Trophoblast cell (in vitro differentiated cells and primary cell): Measurements from ENCODE around the gene TUB.

Experiments
- DNase-seq, 2 donors: peaks; one replicate each; pipeline ENCODE4 v3.0.0-alpha.2; 2016
- H2AFZ ChIP-seq: 2 replicates; pipeline ENCODE4 v1.6.1; 2013; ENCODE audit warnings: low read length, moderate library complexity, mild to moderate bottlenecking; ENCODE audit not compliant: insufficient read depth, poor library complexity
- H2AK5ac ChIP-seq: 2 replicates; pipeline ENCODE4 v1.6.1; 2013; ENCODE audit warnings: mild to moderate bottlenecking, low read length
- H2BK120ac ChIP-seq: 2 replicates; pipeline ENCODE4 v1.6.1; 2013; ENCODE audit warnings: low read length, mild to moderate bottlenecking, moderate library complexity; ENCODE audit not compliant: insufficient read depth, poor library complexity
- H2BK12ac ChIP-seq: 2 replicates; pipeline ENCODE4 v1.6.1; 2013; ENCODE audit warnings: mild to moderate bottlenecking, low read length, moderate library complexity
- H2BK5ac ChIP-seq: 2 replicates; pipeline ENCODE4 v1.6.1; 2013; ENCODE audit warnings: low read length, low read depth, moderate library complexity, mild to moderate bottlenecking; ENCODE audit not compliant: poor library complexity
- H3K14ac ChIP-seq: 2 replicates; pipeline ENCODE4 v1.6.1; 2013; ENCODE audit warnings: mild to moderate bottlenecking, low read length
- H3K18ac ChIP-seq: 2 replicates; pipeline ENCODE4 v1.6.1; 2013; ENCODE audit warnings: mild to moderate bottlenecking, low read length
- H3K23ac ChIP-seq: 2 replicates; pipeline ENCODE4 v1.6.1; 2013; ENCODE audit warnings: low read length
- H3K27ac ChIP-seq: 2 replicates; pipeline ENCODE4 v1.5.1; 2013; ENCODE audit warnings: low read depth, mild to moderate bottlenecking, inconsistent platforms, low read length, moderate library complexity
- H3K27me3 ChIP-seq: 2 replicates; pipeline ENCODE4 v1.6.1; 2013; ENCODE audit warnings: inconsistent platforms, mild to moderate bottlenecking, low read length, moderate library complexity; ENCODE audit not compliant: insufficient read depth
- H3K36me3 ChIP-seq, 2 experiments: 1 replicate in 1 of 2; 2 replicates in 1 of 2; pipeline ENCODE4 v1.6.1; 2013; ENCODE audit warnings: low read length in 2 of 2, mild to moderate bottlenecking in 2 of 2, moderate library complexity in 1 of 2; ENCODE audit not compliant: insufficient read depth in 2 of 2, control insufficient read depth in 1 of 2
- H3K4ac ChIP-seq: 2 replicates; pipeline ENCODE4 v1.6.1; 2013; ENCODE audit warnings: low read depth, mild to moderate bottlenecking, low read length, moderate library complexity
- H3K4me1 ChIP-seq, 2 experiments: 1 replicate in 1 of 2; 2 replicates in 1 of 2; pipeline ENCODE4 v1.6.1; 2013; ENCODE audit warnings: low read length in 2 of 2, mild to moderate bottlenecking in 2 of 2, moderate library complexity in 1 of 2; ENCODE audit not compliant: insufficient read depth in 2 of 2, control insufficient read depth in 1 of 2
- H3K4me2 ChIP-seq: 2 replicates; pipeline ENCODE4 v1.6.1; 2013; ENCODE audit warnings: inconsistent platforms, mild to moderate bottlenecking, low read length, moderate library complexity
- H3K4me3 ChIP-seq: 2 replicates; pipeline ENCODE4 v1.5.1; 2013; ENCODE audit warnings: mild to moderate bottlenecking, low read depth, low read length, inconsistent platforms
- H3K79me1 ChIP-seq: one replicate; pipeline ENCODE4 v1.6.1; 2013; ENCODE audit warnings: low read length
- H3K79me2 ChIP-seq: 2 replicates; pipeline ENCODE4 v1.6.1; 2013; ENCODE audit warnings: low read length, mild to moderate bottlenecking; ENCODE audit not compliant: control insufficient read depth, insufficient read depth, poor library complexity
- H3K9ac ChIP-seq: 2 replicates; pipeline ENCODE4 v1.6.1; 2013; ENCODE audit warnings: mild to moderate bottlenecking, low read length
- H3K9me3 ChIP-seq: 2 replicates; pipeline ENCODE4 v1.6.1; 2013; ENCODE audit warnings: low read depth, mild to moderate bottlenecking, control low read depth, inconsistent platforms, low read length; ENCODE audit not compliant: insufficient read depth
- H4K12ac ChIP-seq: 2 replicates; pipeline ENCODE4 v1.6.1; 2013; ENCODE audit warnings: low read depth, mild to moderate bottlenecking, low read length, moderate library complexity
- H4K8ac ChIP-seq: 2 replicates; pipeline ENCODE4 v1.6.1; 2013; ENCODE audit warnings: low read depth, mild to moderate bottlenecking, low read length, moderate library complexity
- H4K91ac ChIP-seq: one replicate; pipeline ENCODE4 v1.6.1; 2013; ENCODE audit warnings: low read depth, mild to moderate bottlenecking, low read length, moderate library complexity
- WGBS: extraction: QIAGEN DNeasy Blood & Tissue Kit; methylation state at CpG from one replicate; pipeline ENCODE4 v1.1.7; 2013; ENCODE audit warnings: missing lambda C conversion rate; ENCODE audit not compliant: insufficient read length, insufficient coverage; ENCODE audit errors: extremely low coverage; 5-methylcytosine and 5-hydroxymethylcytosine counted together

TUB gene

DNA sequence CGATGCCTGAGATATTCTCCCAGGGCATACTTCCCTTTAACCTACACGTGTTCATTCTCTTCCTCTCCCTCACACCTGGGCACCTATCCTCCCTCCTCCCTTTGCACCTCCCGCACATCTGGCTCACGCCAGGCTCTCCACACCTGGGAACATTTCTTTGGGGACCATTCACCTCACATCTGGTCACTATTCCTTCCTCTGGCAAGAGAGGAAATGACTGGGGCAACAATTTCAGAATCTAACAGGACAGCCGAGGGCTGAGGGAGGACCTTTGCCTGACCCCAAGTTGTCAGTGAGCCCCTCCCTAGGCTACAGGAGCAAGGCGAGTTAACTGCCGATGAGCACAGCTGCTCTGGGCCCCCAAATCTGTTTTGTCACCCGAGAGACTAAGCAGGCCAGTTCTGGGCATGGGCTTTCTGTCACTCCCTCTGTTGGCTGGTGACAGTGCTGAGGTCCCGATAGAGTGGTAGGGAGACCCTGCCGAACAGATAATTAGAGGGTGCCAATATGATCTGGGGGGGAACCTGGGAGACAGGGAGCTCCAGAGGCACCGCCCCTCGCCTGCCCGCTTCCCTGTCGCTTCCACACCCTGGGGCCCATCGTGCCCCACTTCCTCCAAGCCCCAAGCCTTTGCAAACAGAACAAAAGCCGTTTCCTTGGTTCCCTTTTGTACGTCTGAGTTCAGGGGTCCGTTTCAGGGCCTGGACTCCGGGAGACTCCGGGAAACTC, 48.3 kb upstream of the TUB start:
- H2AFZ ChIP-seq, result peak overlapping the region; percentile 31
- no peak overlapping the region for H4K12ac ChIP-seq
- H3K4me2 ChIP-seq, result peak overlapping the region; percentile 32
- no peak overlapping the region for H3K23ac ChIP-seq
- no peak overlapping the region for H2BK12ac ChIP-seq
- H3K18ac ChIP-seq, result peak overlapping the region; percentile 11
- H2AK5ac ChIP-seq, result no peak overlapping the region
- H3K79me2 ChIP-seq, result no peaks in the 10 kb centered on the region
- H3K14ac ChIP-seq, result no peak overlapping the region
- peaks cover 1% of the 10 kb centered on the region for H3K9me3 ChIP-seq
- H3K36me3 ChIP-seq, result no peaks in the 10 kb centered on the region
- no peak overlapping the region for H4K91ac ChIP-seq
- H3K79me1 ChIP-seq, result no peaks in the 10 kb centered on the region
- no peak overlapping the region for H3K4me3 ChIP-seq
- H3K4me1 ChIP-seq, result peaks cover 3% of the 10 kb centered on the region in 2 experiments
- H3K27ac ChIP-seq, result no peak overlapping the region
- no peak overlapping the region for H4K8ac ChIP-seq
- no peak overlapping the region for H2BK120ac ChIP-seq
- DNase-seq, result no peak
- no peak overlapping the region for H3K9ac ChIP-seq
- H2BK5ac ChIP-seq, result no peak overlapping the region
- H3K4ac ChIP-seq, result no peak overlapping the region
- peaks cover 3% of the 10 kb centered on the region for H3K27me3 ChIP-seq
- WGBS, result no CpG with 5 or more reads among the region's 20 CpGs

- Histone ChIP-seq H3K23ac (no peak overlapping the region), H3K36me3 (no peaks in the 10 kb centered on the region), H3K4me3 (no peak overlapping the region), H3K4ac (no peak overlapping the region), H4K8ac (no peak overlapping the region), H3K9ac (no peak overlapping the region), H3K4me1 (peaks cover 3% of the 10 kb centered on the region in 2 experiments), H3K9me3 (peaks cover 1% of the 10 kb centered on the region), H4K12ac (no peak overlapping the region), H2AFZ (no peak overlapping the region), H3K27ac (no peak overlapping the region), H3K27me3 (peaks cover 3% of the 10 kb centered on the region), H2BK12ac (no peak overlapping the region), H3K18ac (no peak overlapping the region), H3K79me2 (no peaks in the 10 kb centered on the region), H3K79me1 (no peaks in the 10 kb centered on the region), H4K91ac (no peak overlapping the region), H3K14ac (no peak overlapping the region), H2BK5ac (no peak overlapping the region), H2BK120ac (no peak overlapping the region), H3K4me2 (no peak overlapping the region), H2AK5ac (no peak overlapping the region)
- no CpG with 5 or more reads among the region's 19 CpGs for WGBS
- peak; percentile 39 to 69 for DNase-seq
Measured at GRCh38 chr11:8033305-8034105, 47.5 kb upstream of the TUB start.

- no peak overlapping the region for H2AK5ac ChIP-seq
- no peak for DNase-seq
- H4K12ac ChIP-seq, result no peak overlapping the region
- H3K27me3 ChIP-seq, result peaks cover 3% of the 10 kb centered on the region
- no peak overlapping the region for H3K4ac ChIP-seq
- no peak overlapping the region for H3K27ac ChIP-seq
- WGBS, result no CpG with 5 or more reads among the region's 3 CpGs
- no peaks in the 10 kb centered on the region for H3K79me1 ChIP-seq
- no peak overlapping the region for H3K14ac ChIP-seq
- H3K23ac ChIP-seq, result no peak overlapping the region
- H3K4me1 ChIP-seq, result peaks cover 3% of the 10 kb centered on the region in 2 experiments
- peaks cover 1% of the 10 kb centered on the region for H3K9me3 ChIP-seq
- no peak overlapping the region for H4K91ac ChIP-seq
- H2BK120ac ChIP-seq, result no peak overlapping the region
- no peak overlapping the region for H4K8ac ChIP-seq
- no peaks in the 10 kb centered on the region for H3K36me3 ChIP-seq
- H3K4me3 ChIP-seq, result no peak overlapping the region
- no peak overlapping the region for H3K18ac ChIP-seq
- H3K79me2 ChIP-seq, result no peaks in the 10 kb centered on the region
- H2AFZ ChIP-seq, result no peak overlapping the region
- H3K4me2 ChIP-seq, result no peak overlapping the region
- no peak overlapping the region for H2BK12ac ChIP-seq
- no peak overlapping the region for H3K9ac ChIP-seq
- H2BK5ac ChIP-seq, result no peak overlapping the region
Measured at GRCh38 chr11:8034106-8034585, 46.9 kb upstream of the TUB start.

DNA sequence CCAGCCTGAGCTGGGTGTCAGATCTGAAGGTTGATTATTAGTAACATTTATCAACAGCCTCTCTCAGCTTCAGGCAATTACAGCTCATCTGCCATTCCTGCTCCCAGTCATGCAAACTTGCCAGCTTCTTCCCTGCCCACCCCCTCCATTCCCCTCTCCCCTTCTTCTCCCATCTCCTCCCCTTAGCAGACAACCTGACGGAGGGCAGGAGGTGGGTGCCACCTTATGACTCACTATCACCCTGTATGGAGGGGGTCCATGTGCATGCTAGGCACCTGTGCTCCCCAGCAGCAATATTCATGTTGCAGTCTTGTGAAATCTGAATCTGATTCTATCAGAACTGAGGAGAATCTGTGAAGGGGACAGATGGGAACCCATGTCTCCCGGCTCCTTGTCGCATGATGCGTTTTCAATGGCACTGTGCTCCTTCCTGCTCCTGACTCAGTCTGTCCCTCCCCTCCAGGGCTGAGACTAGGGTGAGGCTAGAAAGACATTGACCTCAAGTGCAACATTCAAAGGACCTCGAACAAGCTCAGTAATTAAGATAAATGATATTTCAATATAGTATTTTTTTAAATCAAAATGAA, 46.3 kb upstream of the TUB start:
- Histone ChIP-seq H2AFZ (no peak overlapping the region), H3K4ac (no peak overlapping the region), H3K9ac (no peak overlapping the region), H3K27me3 (peaks cover 3% of the 10 kb centered on the region), H2BK5ac (no peak overlapping the region), H3K18ac (no peak overlapping the region), H3K14ac (no peak overlapping the region), H2BK120ac (no peak overlapping the region), H3K4me3 (no peak overlapping the region), H2BK12ac (no peak overlapping the region), H3K36me3 (no peaks in the 10 kb centered on the region), H3K4me1 (peaks cover 3% of the 10 kb centered on the region in 2 experiments), H4K12ac (no peak overlapping the region), H3K9me3 (peaks cover 1% of the 10 kb centered on the region), H3K4me2 (no peak overlapping the region), H4K91ac (no peak overlapping the region), H3K27ac (no peak overlapping the region), H3K79me1 (no peaks in the 10 kb centered on the region), H4K8ac (no peak overlapping the region), H3K79me2 (no peaks in the 10 kb centered on the region), H3K23ac (no peak overlapping the region), H2AK5ac (no peak overlapping the region)
- no CpG with 5 or more reads among the region's 5 CpGs for WGBS
- no peak for DNase-seq
